ENCODE data around the gene WASF2. TPM values are rescaled to one million over a fixed set of nuclear protein-coding genes. Genes with fewer than 3 reads are reported as not detected.
A peak's percentile ranks its signal among the peaks of the same experiment; 100 is the strongest.
"Not testable (repeated sequence)": the region's sequence is repeated elsewhere in the genome, so short reads cannot be mapped to it uniquely, and the experiment has no call there.

WASF2 gene
- total RNA-seq, 4 donors from 2014 or later, result 43.4 to 87.8 (median 60.5) TPM

- no peak for ATAC-seq (ENCODE audit: low FRiP score)
- TF ChIP-seq CTCF (IDR thresholded peaks at IDR 0.05), result no peak
- DNase-seq (ENCODE audit: low spot score), result no peak
These were observed 95.7 kb downstream of the WASF2 start for GRCh38 chr1:27394282-27394658.

- ATAC-seq (ENCODE audit: low FRiP score) (no peak), DNase-seq (ENCODE audit: low spot score) (no peak)
- TF ChIP-seq CTCF (IDR thresholded peaks at IDR 0.05), result no peak
These were observed 96.2 kb downstream of the WASF2 start for GRCh38 chr1:27393641-27394281.

- ATAC-seq (ENCODE audit: low FRiP score) (no peak), DNase-seq (ENCODE audit: low spot score) (no peak)
These were observed 97.0 kb downstream of the WASF2 start for GRCh38 chr1:27392778-27393635.

GRCh38 chr1:27392096-27392777 is 97.7 kb downstream of the WASF2 start, which contains the start of gene GPR3:
Gene GPR3 (plus strand): TSS chr1:27392622. CDS start chr1:27393799, 1,177 bp downstream.
- ATAC-seq (ENCODE audit: low FRiP score) (peak; percentile 87), DNase-seq (ENCODE audit: low spot score) (peak; percentile 90)
- no peak for TF ChIP-seq CTCF (IDR thresholded peaks at IDR 0.05)

More at GRCh38 chr1:27392778-27393635, 97.0 kb downstream of the WASF2 start:
- TF ChIP-seq CTCF (IDR thresholded peaks at IDR 0.05), result peak in 1 of 3 donors; percentile 16

GRCh38 chr1:27391511-27392095 is 98.4 kb downstream of the WASF2 start:
- peak; percentile 18 for ATAC-seq (ENCODE audit: low FRiP score)
- no peak for TF ChIP-seq CTCF (IDR thresholded peaks at IDR 0.05)

GRCh38 chr1:27388337-27389005 is 101.5 kb downstream of the WASF2 start:
- DNase-seq (ENCODE audit: low spot score) (peak; percentile 83), ATAC-seq (ENCODE audit: low FRiP score) (no peak)

More at GRCh38 chr1:27391511-27392095, 98.4 kb downstream of the WASF2 start:
- DNase-seq (ENCODE audit: low spot score), result no peak

GRCh38 chr1:27384797-27385196 is 105.2 kb downstream of the WASF2 start:
- not testable (repeated sequence) for ATAC-seq (ENCODE audit: low FRiP score); DNase-seq (ENCODE audit: low spot score)

More at GRCh38 chr1:27388337-27389005, 101.5 kb downstream of the WASF2 start:
- peak in 1 of 3 donors; percentile 58 for TF ChIP-seq CTCF (IDR thresholded peaks at IDR 0.05)
